Central memory CD8-positive, alpha-beta T cell (primary cell): ENCODE data around the gene GRM5.

Source experiments
- ATAC-seq: fragments of 150-1000 bp; cut with Tn5 transposase; replicated peaks from 2 replicates; pipeline ENCODE4 v1.10.0; 2022; ENCODE audit warnings: mild to moderate bottlenecking, moderate FRiP score, moderate number of reproducible peaks; ENCODE audit not compliant: poor library complexity, severe bottlenecking; ENCODE audit errors: extremely low read depth
- DNase-seq, 2 donors: peaks; one replicate each; pipeline ENCODE4 v3.0.0; 2021; ENCODE audit warnings: low spot score in 2 of 2
- H3K27ac Mint-ChIP-seq: one replicate; pipeline ENCODE4 v1.8.0; 2022; ENCODE audit warnings: low read depth, mild to moderate bottlenecking, moderate library complexity, mixed read lengths
- H3K27me3 Mint-ChIP-seq: one replicate; pipeline ENCODE4 v1.8.0; 2022; ENCODE audit warnings: mixed read lengths
- H3K36me3 Mint-ChIP-seq: one replicate; pipeline ENCODE4 v1.8.0; 2022; ENCODE audit warnings: mild to moderate bottlenecking, moderate library complexity, mixed read lengths; ENCODE audit not compliant: insufficient read depth
- H3K4me1 Mint-ChIP-seq: one replicate; pipeline ENCODE4 v1.8.0; 2022; ENCODE audit warnings: mixed read lengths
- H3K4me3 Mint-ChIP-seq: one replicate; pipeline ENCODE4 v1.8.0; 2022; ENCODE audit warnings: mild to moderate bottlenecking, moderate library complexity, mixed read lengths
- H3K9me3 Mint-ChIP-seq: one replicate; pipeline ENCODE4 v1.8.0; 2022; ENCODE audit warnings: mixed read lengths

The GRM5 gene

DNA sequence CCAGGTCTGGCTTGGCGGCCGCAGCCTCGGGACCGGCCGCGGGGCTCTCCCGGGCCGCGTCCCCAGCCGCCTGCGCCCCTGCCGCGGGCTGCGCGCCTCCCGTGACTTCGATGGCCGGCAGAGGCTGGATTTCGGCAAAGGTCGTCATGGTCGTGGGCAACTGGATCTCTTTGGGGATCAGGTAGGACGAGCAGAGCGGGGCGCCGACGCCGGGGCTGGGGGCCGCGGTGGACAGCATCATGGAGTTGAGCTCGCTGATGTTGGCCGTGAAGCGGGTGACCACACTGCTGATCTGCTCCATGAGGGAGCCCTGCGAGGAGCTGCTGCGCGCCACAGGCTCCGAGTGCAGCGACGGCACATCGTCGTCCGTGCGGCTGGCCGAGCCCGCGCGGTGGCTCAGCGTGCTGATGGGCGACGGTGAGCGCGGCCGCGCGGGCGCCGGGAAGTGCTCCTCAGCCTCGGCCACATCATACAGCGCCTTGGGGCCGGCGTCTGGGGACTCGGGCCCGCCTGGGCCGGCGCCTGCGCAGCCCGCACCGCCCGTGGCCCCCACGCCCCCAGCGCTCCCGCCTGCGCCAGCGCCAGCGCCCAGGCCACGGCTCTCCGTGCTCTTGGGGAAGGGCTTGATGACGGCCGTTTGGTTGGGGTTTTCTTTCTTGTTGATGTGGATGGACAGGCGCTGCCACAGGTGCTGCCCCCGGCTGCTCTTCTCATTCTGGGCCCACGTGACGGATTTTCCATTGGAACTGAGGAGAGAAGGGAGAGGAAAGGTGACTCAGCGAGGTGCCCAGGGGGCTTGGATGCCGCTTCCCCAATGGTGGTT is 556.8 kb downstream of the GRM5 start:
- Mint-ChIP-seq H3K4me3 (peak overlapping the region; percentile 76), H3K4me1 (peaks cover 15% of the 10 kb centered on the region), H3K9me3 (no peaks in the 10 kb centered on the region), H3K27ac (peak overlapping the region; percentile 79), H3K27me3 (peaks cover 79% of the 10 kb centered on the region), H3K36me3 (no peaks in the 10 kb centered on the region)
- DNase-seq (no peak), ATAC-seq (peak; percentile 41)

DNA sequence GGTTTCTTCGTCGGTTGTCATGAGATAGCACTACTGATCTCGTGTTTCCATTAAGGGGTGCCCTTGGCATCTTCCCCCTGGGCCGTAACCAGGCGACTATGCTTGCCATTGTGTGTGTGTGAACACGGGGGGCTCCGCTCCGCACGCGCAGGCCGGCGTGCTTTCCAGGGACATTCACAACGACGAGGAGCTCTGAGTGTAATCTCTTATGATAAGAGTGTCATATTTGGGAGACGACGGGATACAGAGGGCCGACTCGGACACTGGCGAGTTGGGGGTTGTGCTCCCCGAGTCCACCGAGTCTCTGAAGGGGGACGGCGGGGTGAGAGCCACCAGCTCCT is 557.4 kb downstream of the GRM5 start:
- DNase-seq (no peak), ATAC-seq (no peak)
- peaks cover 15% of the 10 kb centered on the region for H3K4me1 Mint-ChIP-seq
- no peaks in the 10 kb centered on the region for H3K9me3 Mint-ChIP-seq
- H3K27me3 Mint-ChIP-seq: peaks cover 73% of the 10 kb centered on the region
- H3K4me3 Mint-ChIP-seq: peak overlapping the region; percentile 76
- no peak overlapping the region for H3K27ac Mint-ChIP-seq
- H3K36me3 Mint-ChIP-seq: no peaks in the 10 kb centered on the region

GRCh38 chr11:88507771-88508417 is 557.9 kb downstream of the GRM5 start:
- Mint-ChIP-seq H3K4me1 (peaks cover 15% of the 10 kb centered on the region), H3K36me3 (no peaks in the 10 kb centered on the region), H3K27me3 (peaks cover 68% of the 10 kb centered on the region), H3K9me3 (no peaks in the 10 kb centered on the region), H3K4me3 (peak overlapping the region; percentile 76), H3K27ac (no peak overlapping the region)
- DNase-seq (no peak), ATAC-seq (no peak)

- peaks cover 26% of the 10 kb centered on the region for H3K27me3 Mint-ChIP-seq
These were observed 564.2 kb downstream of the GRM5 start for GRCh38 chr11:88501541-88501940.

DNA sequence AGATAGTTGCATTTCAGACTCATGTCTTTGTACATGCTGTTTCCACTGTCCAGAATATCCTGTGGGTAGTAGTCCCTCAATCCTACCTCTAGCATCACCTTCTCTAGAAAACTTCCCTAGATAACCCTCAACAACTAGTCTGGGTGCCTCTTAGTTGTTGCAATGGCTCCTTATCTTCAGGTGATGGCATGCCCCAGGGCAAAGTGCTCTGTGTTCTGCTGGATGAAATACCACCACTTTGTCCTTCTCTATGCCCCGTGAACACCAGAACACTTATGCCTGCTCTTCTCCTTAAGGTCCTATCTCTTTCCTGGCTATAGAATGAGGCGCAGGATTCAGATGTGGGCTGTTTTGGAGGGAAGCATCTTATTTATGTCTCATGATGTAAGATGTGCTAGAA is 569.9 kb downstream of the GRM5 start:
- no peaks in the 10 kb centered on the region for H3K36me3 Mint-ChIP-seq
- DNase-seq (no peak), ATAC-seq (no peak)
- no peak overlapping the region for H3K4me3 Mint-ChIP-seq
- no peaks in the 10 kb centered on the region for H3K4me1 Mint-ChIP-seq
- peaks cover 5% of the 10 kb centered on the region for H3K27me3 Mint-ChIP-seq
- H3K9me3 Mint-ChIP-seq: no peaks in the 10 kb centered on the region
- no peak overlapping the region for H3K27ac Mint-ChIP-seq

More at GRCh38 chr11:88501541-88501940, 564.2 kb downstream of the GRM5 start:
- no peaks in the 10 kb centered on the region for H3K9me3 Mint-ChIP-seq
- no peak overlapping the region for H3K27ac Mint-ChIP-seq
- no peaks in the 10 kb centered on the region for H3K4me1 Mint-ChIP-seq
- no peak for DNase-seq
- H3K36me3 Mint-ChIP-seq: no peaks in the 10 kb centered on the region
- no peak for ATAC-seq
- no peak overlapping the region for H3K4me3 Mint-ChIP-seq

DNA sequence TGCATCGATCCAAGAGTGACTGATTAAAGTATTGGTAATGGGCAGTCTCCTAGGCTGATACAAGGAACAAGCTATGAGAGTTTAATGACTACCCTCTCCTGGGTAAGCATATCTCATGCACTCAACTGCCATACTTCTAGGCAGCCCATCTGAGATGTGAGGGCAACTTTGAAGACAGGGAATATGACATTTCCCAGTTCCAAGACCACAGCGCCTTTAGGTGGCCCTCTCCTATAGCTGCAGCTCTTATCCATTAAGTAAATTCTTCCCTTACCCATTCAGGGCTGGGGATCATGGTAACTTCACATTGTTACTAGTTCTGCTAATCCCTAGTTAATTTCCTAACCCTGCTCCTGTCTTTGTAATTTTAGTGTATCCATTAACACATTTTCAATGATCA is 570.9 kb downstream of the GRM5 start:
- H3K27ac Mint-ChIP-seq: no peak overlapping the region

GRCh38 chr11:88491674-88492073 is 574.1 kb downstream of the GRM5 start:
- H3K36me3 Mint-ChIP-seq: no peaks in the 10 kb centered on the region
- no peaks in the 10 kb centered on the region for H3K27me3 Mint-ChIP-seq
- H3K4me3 Mint-ChIP-seq: no peak overlapping the region
- no peak overlapping the region for H3K27ac Mint-ChIP-seq
- H3K4me1 Mint-ChIP-seq: no peaks in the 10 kb centered on the region
- no peaks in the 10 kb centered on the region for H3K9me3 Mint-ChIP-seq
- DNase-seq (no peak), ATAC-seq (no peak)

More for the DNA sequence above, 570.9 kb downstream of the GRM5 start:
- DNase-seq: no peak
- no peaks in the 10 kb centered on the region for H3K4me1 Mint-ChIP-seq
- H3K27me3 Mint-ChIP-seq: no peaks in the 10 kb centered on the region
- H3K36me3 Mint-ChIP-seq: no peaks in the 10 kb centered on the region
- H3K4me3 Mint-ChIP-seq: no peak overlapping the region
- no peaks in the 10 kb centered on the region for H3K9me3 Mint-ChIP-seq
- ATAC-seq: no peak

GRCh38 chr11:88489030-88489429 is 576.8 kb downstream of the GRM5 start:
- no peak overlapping the region for H3K27ac Mint-ChIP-seq
- no peak overlapping the region for H3K4me3 Mint-ChIP-seq
- no peaks in the 10 kb centered on the region for H3K36me3 Mint-ChIP-seq
- peaks cover 7% of the 10 kb centered on the region for H3K4me1 Mint-ChIP-seq
- no peak for ATAC-seq
- no peak for DNase-seq
- no peaks in the 10 kb centered on the region for H3K27me3 Mint-ChIP-seq
- no peaks in the 10 kb centered on the region for H3K9me3 Mint-ChIP-seq

DNA sequence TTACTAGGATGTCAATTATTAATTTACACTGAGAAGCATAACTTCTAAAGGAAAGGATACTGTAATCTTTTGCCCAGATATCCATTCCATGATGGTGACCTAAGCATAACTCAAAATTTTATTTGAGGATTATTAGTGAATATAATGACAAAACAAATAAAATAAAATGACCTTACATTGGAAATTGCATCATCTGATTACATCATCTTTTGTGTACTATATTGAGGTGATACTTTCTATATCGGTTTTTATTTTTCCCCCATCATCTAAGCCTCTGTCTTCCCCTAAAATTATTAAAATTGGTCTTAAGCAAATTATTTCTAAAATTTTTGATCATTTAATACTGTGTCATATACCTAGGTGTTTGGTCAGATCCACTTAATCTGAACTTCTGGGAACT is 578.1 kb downstream of the GRM5 start:
- no peaks in the 10 kb centered on the region for H3K27me3 Mint-ChIP-seq
- H3K27ac Mint-ChIP-seq: no peak overlapping the region
- H3K9me3 Mint-ChIP-seq: no peaks in the 10 kb centered on the region
- H3K36me3 Mint-ChIP-seq: no peaks in the 10 kb centered on the region
- ATAC-seq: no peak
- no peak for DNase-seq
- peaks cover 7% of the 10 kb centered on the region for H3K4me1 Mint-ChIP-seq
- H3K4me3 Mint-ChIP-seq: no peak overlapping the region

DNA sequence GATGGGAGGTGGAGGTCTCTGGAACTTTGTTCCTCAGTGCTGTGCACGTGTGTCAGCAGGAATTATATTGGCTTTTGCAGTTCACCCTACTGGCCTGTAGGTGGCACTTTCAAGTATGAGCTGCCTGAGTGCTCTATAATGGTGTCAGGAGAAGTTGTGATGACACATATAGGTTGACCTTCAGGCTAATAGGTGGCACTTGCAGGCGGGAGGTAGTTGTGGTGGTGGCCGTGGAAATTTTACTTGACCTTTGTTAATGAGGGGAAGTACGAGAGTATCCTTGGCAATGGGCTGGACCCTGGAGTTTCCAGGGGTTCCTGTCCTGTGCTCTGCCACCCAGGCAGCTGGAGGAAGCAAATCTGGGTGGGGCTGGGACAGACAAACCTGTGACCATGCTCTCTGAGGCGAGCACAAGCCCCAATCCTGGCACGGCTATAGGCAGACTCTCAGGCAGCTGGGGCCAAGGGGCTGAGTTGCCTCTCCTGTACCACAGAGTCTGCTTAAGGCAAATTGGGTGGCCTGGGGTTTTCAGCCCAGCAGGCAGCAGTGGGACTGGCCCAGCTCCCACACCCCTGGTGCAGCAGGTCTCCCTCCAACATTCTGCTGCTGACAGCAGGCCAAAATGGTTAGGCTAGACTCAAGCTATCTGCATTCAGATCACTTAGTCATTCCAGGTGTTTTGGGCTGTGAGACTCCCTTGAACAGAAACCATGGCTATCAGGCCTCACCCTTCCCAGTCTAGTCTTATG is 580.7 kb downstream of the GRM5 start:
- no peaks in the 10 kb centered on the region for H3K36me3 Mint-ChIP-seq
- no peak overlapping the region for H3K4me3 Mint-ChIP-seq
- H3K27ac Mint-ChIP-seq: no peak overlapping the region
- ATAC-seq: peak; percentile 71
- peaks cover 7% of the 10 kb centered on the region for H3K27me3 Mint-ChIP-seq
- H3K9me3 Mint-ChIP-seq: no peaks in the 10 kb centered on the region
- peaks cover 7% of the 10 kb centered on the region for H3K4me1 Mint-ChIP-seq
- DNase-seq: no peak

DNA sequence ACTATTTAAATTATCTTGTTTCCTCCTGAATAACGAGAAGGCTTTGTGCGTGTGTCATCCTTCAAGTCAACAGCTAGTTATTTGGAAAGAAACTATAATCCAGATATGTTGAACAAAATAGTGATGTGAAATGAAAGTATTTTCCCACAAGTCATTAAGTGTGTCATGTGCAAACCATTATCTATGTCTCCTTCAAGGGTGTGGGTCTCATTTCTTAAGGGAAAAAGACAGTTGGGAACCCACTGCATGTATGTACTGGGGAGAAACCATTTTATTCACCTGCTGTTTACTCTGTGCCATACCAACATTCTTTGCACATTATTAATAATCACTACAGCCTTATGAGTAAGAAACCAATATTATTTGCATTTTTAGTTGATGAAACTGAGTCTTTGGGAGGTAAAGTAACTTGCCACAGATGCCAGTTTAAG is 582.9 kb downstream of the GRM5 start:
- Mint-ChIP-seq H3K4me3 (no peak overlapping the region), H3K4me1 (peaks cover 7% of the 10 kb centered on the region), H3K9me3 (no peaks in the 10 kb centered on the region), H3K27ac (no peak overlapping the region), H3K36me3 (no peaks in the 10 kb centered on the region), H3K27me3 (peaks cover 7% of the 10 kb centered on the region)
- no peak for DNase-seq
- no peak for ATAC-seq

DNA sequence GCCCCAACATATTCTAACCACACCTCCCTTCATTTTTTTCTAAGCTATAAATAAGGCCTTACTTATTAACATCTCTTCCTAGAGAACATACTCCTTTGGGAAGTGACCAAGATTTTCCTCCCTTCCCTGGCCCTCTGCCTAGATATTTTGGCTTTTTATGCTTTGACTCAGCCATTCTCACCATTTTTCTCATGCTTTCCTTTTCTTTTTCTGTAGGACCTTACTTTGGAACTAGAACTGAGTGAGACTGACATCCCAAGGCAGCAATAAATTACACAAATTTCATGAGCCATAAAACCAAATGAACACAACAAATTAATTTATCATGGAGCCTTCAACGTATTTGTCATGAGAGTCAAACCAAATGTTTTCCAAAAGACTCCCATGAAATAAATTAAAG is 585.6 kb downstream of the GRM5 start:
- H3K4me3 Mint-ChIP-seq: no peak overlapping the region

More for the DNA sequence above, 585.6 kb downstream of the GRM5 start:
- no peaks in the 10 kb centered on the region for H3K9me3 Mint-ChIP-seq
- H3K36me3 Mint-ChIP-seq: no peaks in the 10 kb centered on the region
- H3K27ac Mint-ChIP-seq: no peak overlapping the region
- H3K27me3 Mint-ChIP-seq: peaks cover 7% of the 10 kb centered on the region
- DNase-seq (no peak), ATAC-seq (no peak)
- peaks cover 7% of the 10 kb centered on the region for H3K4me1 Mint-ChIP-seq
